CD4-positive, alpha-beta T cell treated with Interleukin-15 for 1 hour (primary cell): ENCODE measurements around the gene ESYT2.

Experiments used
- DNase-seq: peaks from one replicate; pipeline ENCODE4 v3.0.0-alpha.2; 2020

The ESYT2 gene

GRCh38 chr7:158737064-158737695, 92.1 kb downstream of the ESYT2 start:
- no peak for DNase-seq

- no peak for DNase-seq
Measured at GRCh38 chr7:158735935-158736334, 93.4 kb downstream of the ESYT2 start.

- DNase-seq, result no peak
Measured at GRCh38 chr7:158734861-158735260, 94.4 kb downstream of the ESYT2 start.

GRCh38 chr7:158733775-158734494, 95.4 kb downstream of the ESYT2 start:
- DNase-seq, result no peak

GRCh38 chr7:158733220-158733519, 96.1 kb downstream of the ESYT2 start:
- no peak for DNase-seq

GRCh38 chr7:158732494-158733219, 96.7 kb downstream of the ESYT2 start:
- DNase-seq, result no peak

- no peak for DNase-seq
Measured at GRCh38 chr7:158731761-158732160, 97.5 kb downstream of the ESYT2 start.

GRCh38 chr7:158730383-158731346, 98.6 kb downstream of the ESYT2 start:
- no peak for DNase-seq

GRCh38 chr7:158729646-158730382, 99.5 kb downstream of the ESYT2 start:
- DNase-seq, result no peak

- DNase-seq, result no peak
Measured at GRCh38 chr7:158728911-158729645, 100.2 kb downstream of the ESYT2 start.

- no peak for DNase-seq
Measured at GRCh38 chr7:158727690-158728089, 101.6 kb downstream of the ESYT2 start.

- no peak for DNase-seq
Measured at GRCh38 chr7:158726277-158726807, 103.0 kb downstream of the ESYT2 start.

- DNase-seq, result no peak
Measured at GRCh38 chr7:158725506-158725800, 103.9 kb downstream of the ESYT2 start.

- DNase-seq, result no peak
Measured at GRCh38 chr7:158724658-158725505, 104.4 kb downstream of the ESYT2 start.

GRCh38 chr7:158723714-158724385, 105.5 kb downstream of the ESYT2 start:
- DNase-seq, result no peak

GRCh38 chr7:158723266-158723665, 106.0 kb downstream of the ESYT2 start:
- DNase-seq, result no peak

- DNase-seq, result no peak
Measured at GRCh38 chr7:158722574-158723237, 106.6 kb downstream of the ESYT2 start.

- no peak for DNase-seq
Measured at GRCh38 chr7:158720112-158720511, 109.2 kb downstream of the ESYT2 start.

- no peak for DNase-seq
Measured at GRCh38 chr7:158716802-158717201, 112.5 kb downstream of the ESYT2 start.
